ENCODE results near the gene ARHGEF3. TPM values are rescaled to one million over a fixed set of nuclear protein-coding genes. Genes with fewer than 3 reads are reported as not detected.

ARHGEF3 gene
- total RNA-seq, 2 donors from 2014 or later, result 70.2 to 71.0 TPM

GRCh38 chr3:56783644-56784447, 17.9 kb downstream of the ARHGEF3 start:
- peaks cover 74% of the 10 kb centered on the region for H3K4me1 Mint-ChIP-seq
- H3K27ac Mint-ChIP-seq, result peak overlapping the region; percentile 95
- no peaks in the 10 kb centered on the region for H3K27me3 Mint-ChIP-seq
- ATAC-seq, result peak; percentile 85
- H3K9me3 ChIP-seq (ENCODE audit: control insufficient read depth, low read length, poor library complexity, severe bottlenecking), result no peaks in the 10 kb centered on the region
- DNase-seq, result peak; percentile 12 to 28 (median 24)
- H3K36me3 Mint-ChIP-seq (ENCODE audit: low read depth), result peaks cover 3% of the 10 kb centered on the region
- peak overlapping the region; percentile 63 for H3K4me3 Mint-ChIP-seq

GRCh38 chr3:56782906-56783305, 18.8 kb downstream of the ARHGEF3 start:
- Mint-ChIP-seq H3K4me1 (peaks cover 64% of the 10 kb centered on the region), H3K36me3 (ENCODE audit: low read depth) (peaks cover 3% of the 10 kb centered on the region), H3K27ac (peak overlapping the region; percentile 95), H3K27me3 (no peaks in the 10 kb centered on the region), H3K4me3 (peak overlapping the region; percentile 63)
- no peak for DNase-seq
- no peaks in the 10 kb centered on the region for H3K9me3 ChIP-seq (ENCODE audit: control insufficient read depth, low read length, poor library complexity, severe bottlenecking)
- ATAC-seq, result peak; percentile 9

GRCh38 chr3:56782215-56782614, 19.5 kb downstream of the ARHGEF3 start:
- peak overlapping the region; percentile 95 for H3K27ac Mint-ChIP-seq
- ATAC-seq, result no peak
- peaks cover 64% of the 10 kb centered on the region for H3K4me1 Mint-ChIP-seq
- peaks cover 3% of the 10 kb centered on the region for H3K36me3 Mint-ChIP-seq (ENCODE audit: low read depth)
- H3K4me3 Mint-ChIP-seq, result no peak overlapping the region
- DNase-seq, result no peak
- H3K9me3 ChIP-seq (ENCODE audit: control insufficient read depth, low read length, poor library complexity, severe bottlenecking), result no peaks in the 10 kb centered on the region
- no peaks in the 10 kb centered on the region for H3K27me3 Mint-ChIP-seq

DNA sequence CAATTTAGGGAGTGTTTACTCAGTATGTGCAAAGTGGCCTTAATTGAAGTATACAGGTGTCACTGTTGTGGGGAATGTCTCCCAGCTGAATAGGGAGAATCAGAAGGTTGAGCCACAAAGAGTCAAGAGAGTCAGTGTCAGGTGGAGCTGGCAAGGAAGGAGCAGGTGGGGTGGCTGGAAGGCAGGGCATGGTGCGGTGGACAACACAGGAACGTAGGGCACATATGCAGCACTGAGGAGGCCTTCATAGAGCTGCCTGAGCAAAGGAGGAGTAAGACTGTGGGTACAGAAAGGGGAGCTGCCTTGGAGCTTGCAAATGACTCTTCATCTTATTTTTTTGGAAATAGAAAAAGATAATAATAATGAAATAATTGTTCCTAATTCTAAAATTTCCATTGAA, 20.0 kb downstream of the ARHGEF3 start:
- DNase-seq (no peak), ATAC-seq (no peak)
- peak overlapping the region; percentile 95 for H3K27ac Mint-ChIP-seq
- H3K4me3 Mint-ChIP-seq, result peak overlapping the region; percentile 75
- H3K4me1 Mint-ChIP-seq, result peaks cover 65% of the 10 kb centered on the region
- H3K27me3 Mint-ChIP-seq, result no peaks in the 10 kb centered on the region
- H3K9me3 ChIP-seq (ENCODE audit: control insufficient read depth, low read length, poor library complexity, severe bottlenecking), result no peaks in the 10 kb centered on the region
- peaks cover 3% of the 10 kb centered on the region for H3K36me3 Mint-ChIP-seq (ENCODE audit: low read depth)

DNA sequence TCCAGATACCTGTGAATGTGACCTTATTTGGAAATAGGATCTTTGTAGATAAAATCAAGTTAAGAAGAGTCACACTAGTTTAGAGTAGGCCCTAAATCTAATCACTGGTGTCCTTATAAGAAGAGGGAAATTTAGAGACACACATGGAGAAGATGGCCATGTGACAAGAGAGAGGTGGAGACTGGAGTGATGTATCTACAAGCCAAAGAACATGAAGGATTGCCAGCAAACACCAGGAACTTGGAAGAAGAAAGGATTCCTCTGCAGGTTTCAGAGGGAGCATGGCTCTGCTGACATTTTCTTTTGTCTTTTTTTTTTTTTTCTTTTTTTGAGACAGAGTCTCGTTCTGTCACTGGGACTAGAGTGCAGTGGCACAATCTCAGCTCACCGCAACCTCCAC, 20.8 kb downstream of the ARHGEF3 start:
- H3K4me3 Mint-ChIP-seq, result peak overlapping the region; percentile 72
- H3K27me3 Mint-ChIP-seq, result no peaks in the 10 kb centered on the region
- no peaks in the 10 kb centered on the region for H3K9me3 ChIP-seq (ENCODE audit: control insufficient read depth, low read length, poor library complexity, severe bottlenecking)
- DNase-seq (no peak), ATAC-seq (no peak)
- peaks cover 64% of the 10 kb centered on the region for H3K4me1 Mint-ChIP-seq
- peaks cover 3% of the 10 kb centered on the region for H3K36me3 Mint-ChIP-seq (ENCODE audit: low read depth)
- H3K27ac Mint-ChIP-seq, result peak overlapping the region; percentile 95

DNA sequence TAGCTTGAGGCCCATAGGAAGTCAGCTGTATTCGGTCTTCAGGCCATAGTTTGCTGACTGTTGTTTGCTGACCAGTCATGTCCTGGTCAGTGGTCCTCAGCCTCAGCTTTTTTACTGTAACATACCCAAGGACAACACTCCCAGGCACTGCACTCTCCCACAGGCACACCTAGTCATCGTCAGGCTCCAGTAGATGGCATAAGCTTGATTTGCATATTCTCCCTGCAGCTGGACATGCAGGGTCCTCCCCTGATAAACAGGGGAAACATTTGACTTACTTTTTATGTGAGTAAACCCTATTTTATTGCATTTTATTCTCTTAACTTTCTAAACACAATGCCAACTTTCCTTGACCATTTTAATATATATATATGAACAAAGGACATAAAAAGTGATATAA, 22.9 kb downstream of the ARHGEF3 start:
- Mint-ChIP-seq H3K4me1 (peaks cover 50% of the 10 kb centered on the region), H3K27ac (peak overlapping the region; percentile 49), H3K36me3 (ENCODE audit: low read depth) (peaks cover 3% of the 10 kb centered on the region), H3K4me3 (no peak overlapping the region), H3K27me3 (no peaks in the 10 kb centered on the region)
- DNase-seq, result no peak
- no peak for ATAC-seq
- H3K9me3 ChIP-seq (ENCODE audit: control insufficient read depth, low read length, poor library complexity, severe bottlenecking), result no peaks in the 10 kb centered on the region

DNA sequence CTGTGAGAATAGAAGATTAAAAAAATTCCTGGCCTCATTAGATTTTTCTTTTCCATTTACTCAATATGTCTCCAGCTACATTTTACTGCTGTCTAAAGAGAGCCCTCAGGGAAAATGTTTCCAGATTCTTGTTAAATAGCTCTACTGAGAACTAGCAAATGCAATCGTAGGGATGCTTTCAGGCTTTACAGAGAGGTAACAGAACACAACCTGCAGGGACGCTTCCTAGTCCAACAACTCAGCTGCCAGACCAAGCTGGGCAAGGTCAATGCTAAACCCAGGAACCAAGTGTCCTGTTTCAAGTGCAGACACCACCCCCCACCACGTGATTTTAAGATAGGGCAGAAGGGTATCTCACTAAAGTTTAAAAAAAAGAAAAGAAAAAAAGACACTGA, 25.2 kb downstream of the ARHGEF3 start:
- Mint-ChIP-seq H3K36me3 (ENCODE audit: low read depth) (peaks cover 8% of the 10 kb centered on the region), H3K4me3 (no peak overlapping the region), H3K27ac (peak overlapping the region; percentile 75), H3K27me3 (no peaks in the 10 kb centered on the region), H3K4me1 (peaks cover 38% of the 10 kb centered on the region)
- DNase-seq, result no peak
- no peaks in the 10 kb centered on the region for H3K9me3 ChIP-seq (ENCODE audit: control insufficient read depth, low read length, poor library complexity, severe bottlenecking)
- ATAC-seq, result no peak

GRCh38 chr3:56775838-56776555, 25.8 kb downstream of the ARHGEF3 start:
- Mint-ChIP-seq H3K4me1 (peaks cover 43% of the 10 kb centered on the region), H3K36me3 (ENCODE audit: low read depth) (peaks cover 13% of the 10 kb centered on the region), H3K27me3 (no peaks in the 10 kb centered on the region), H3K27ac (peak overlapping the region; percentile 75), H3K4me3 (no peak overlapping the region)
- DNase-seq (no peak), ATAC-seq (no peak)
- H3K9me3 ChIP-seq (ENCODE audit: control insufficient read depth, low read length, poor library complexity, severe bottlenecking), result no peaks in the 10 kb centered on the region

GRCh38 chr3:56775445-56775837, 26.3 kb downstream of the ARHGEF3 start:
- H3K9me3 ChIP-seq (ENCODE audit: control insufficient read depth, low read length, poor library complexity, severe bottlenecking), result no peaks in the 10 kb centered on the region
- no peak for ATAC-seq
- Mint-ChIP-seq H3K27me3 (no peaks in the 10 kb centered on the region), H3K4me1 (peaks cover 38% of the 10 kb centered on the region), H3K36me3 (ENCODE audit: low read depth) (peaks cover 10% of the 10 kb centered on the region), H3K27ac (no peak overlapping the region), H3K4me3 (no peak overlapping the region)
- no peak for DNase-seq

DNA sequence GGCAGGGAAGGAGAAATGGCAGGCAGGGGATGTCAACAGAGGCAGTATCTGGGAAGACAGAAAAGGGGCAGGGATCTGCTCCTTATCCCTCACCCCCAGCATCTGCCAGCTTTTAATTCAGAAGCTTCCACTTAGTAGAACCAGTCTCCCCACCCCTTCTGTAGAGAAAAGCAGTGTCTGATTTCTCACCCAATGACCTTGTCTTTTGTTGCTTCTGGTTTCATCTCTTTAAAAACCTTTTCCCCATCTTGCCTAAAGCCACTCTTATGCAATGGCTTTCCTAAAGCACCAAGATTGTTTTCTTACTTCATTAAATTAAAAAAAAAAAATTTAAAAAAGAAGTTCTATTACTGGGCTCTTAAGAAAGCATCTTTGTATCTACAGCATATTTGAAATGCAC, 27.8 kb downstream of the ARHGEF3 start:
- H3K36me3 Mint-ChIP-seq (ENCODE audit: low read depth), result peaks cover 11% of the 10 kb centered on the region
- ATAC-seq (no peak), DNase-seq (no peak)
- no peaks in the 10 kb centered on the region for H3K9me3 ChIP-seq (ENCODE audit: control insufficient read depth, low read length, poor library complexity, severe bottlenecking)
- peak overlapping the region; percentile 59 for H3K27ac Mint-ChIP-seq
- peaks cover 32% of the 10 kb centered on the region for H3K4me1 Mint-ChIP-seq
- no peak overlapping the region for H3K4me3 Mint-ChIP-seq
- H3K27me3 Mint-ChIP-seq, result no peaks in the 10 kb centered on the region

DNA sequence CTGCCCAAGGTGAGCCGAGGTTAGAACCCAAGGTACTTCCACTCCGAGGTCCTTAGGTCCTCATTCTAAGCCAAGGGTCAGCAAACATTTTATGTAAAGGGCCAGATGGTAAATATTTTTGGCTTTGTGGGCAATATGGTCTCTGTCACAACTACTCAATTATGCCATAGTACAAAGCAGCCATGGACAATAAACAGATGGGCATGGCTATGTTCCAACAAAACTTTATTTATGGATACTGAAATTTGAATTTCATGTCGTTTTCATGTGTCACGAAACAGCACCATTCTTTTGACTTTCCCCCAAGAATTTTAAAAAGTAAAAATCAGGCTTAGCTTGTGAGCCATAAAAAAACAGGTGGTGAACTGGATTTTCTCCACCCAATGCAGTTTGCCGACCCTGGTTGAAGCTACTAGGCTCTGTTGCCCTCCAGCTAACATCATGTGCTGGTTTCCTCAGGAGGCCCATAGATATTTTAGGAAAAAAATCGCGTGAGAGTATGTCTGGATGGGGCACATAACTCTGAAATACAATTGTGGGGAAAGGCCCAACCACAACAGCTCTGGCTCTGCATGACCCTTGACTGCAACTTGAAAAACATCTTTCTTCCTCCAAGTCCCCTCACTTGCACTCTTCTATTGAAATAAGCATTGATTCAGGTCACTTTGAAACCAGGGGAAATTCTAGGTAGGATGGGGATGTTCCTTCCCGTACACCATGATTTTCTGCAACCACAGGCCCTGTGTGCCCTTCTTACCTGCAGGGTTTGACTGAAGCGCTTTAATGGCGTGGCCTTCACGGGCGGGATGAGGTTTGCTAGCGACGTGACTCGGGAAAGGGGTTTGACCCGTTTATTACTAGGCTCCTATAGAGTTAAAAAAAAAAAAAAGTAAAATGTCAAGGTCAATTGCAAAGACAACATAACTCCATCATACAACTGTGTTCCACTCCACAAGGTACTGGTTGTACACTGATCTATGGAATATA, 28.5 kb downstream of the ARHGEF3 start:
- ATAC-seq, result no peak

GRCh38 chr3:56771376-56771775, 30.4 kb downstream of the ARHGEF3 start:
- Mint-ChIP-seq H3K27me3 (no peaks in the 10 kb centered on the region), H3K27ac (peak overlapping the region; percentile 59), H3K36me3 (ENCODE audit: low read depth) (peaks cover 12% of the 10 kb centered on the region), H3K4me3 (no peak overlapping the region), H3K4me1 (peaks cover 29% of the 10 kb centered on the region)
- DNase-seq (no peak), ATAC-seq (no peak)
- no peaks in the 10 kb centered on the region for H3K9me3 ChIP-seq (ENCODE audit: control insufficient read depth, low read length, poor library complexity, severe bottlenecking)

More for the DNA sequence above, 28.5 kb downstream of the ARHGEF3 start:
- Mint-ChIP-seq H3K4me3 (no peak overlapping the region), H3K36me3 (ENCODE audit: low read depth) (peaks cover 12% of the 10 kb centered on the region), H3K27ac (peak overlapping the region; percentile 59), H3K4me1 (peaks cover 37% of the 10 kb centered on the region), H3K27me3 (no peaks in the 10 kb centered on the region)
- H3K9me3 ChIP-seq (ENCODE audit: control insufficient read depth, low read length, poor library complexity, severe bottlenecking), result no peaks in the 10 kb centered on the region
- no peak for DNase-seq

All from T-helper 17 cell (primary cell).